Common myeloid progenitor, CD34-positive (primary cell): Measurements from ENCODE around the gene FAM89B.

Source experiments
- CTCF ChIA-PET: fragments of 350-600 bp; sonication (Branson Sonifier 250); formaldehyde crosslinking; loops from one replicate; lab custom pipeline; 2021; ENCODE audit warnings: antibody characterized with exemption; lab: Charles Lee
- POLR2A ChIA-PET: fragments of 350-600 bp; sonication (Branson Sonifier 250); formaldehyde crosslinking; loops from one replicate; lab custom pipeline; 2021; ENCODE audit warnings: antibody characterized with exemption; lab: Charles Lee
- DNase-seq, 3 donors: peaks; one replicate each; pipeline versions ENCODE4 v3.0.0 to v3.0.0-alpha.2; 2013
- H3K27ac ChIP-seq, 2 experiments: 1 replicate in 1 of 2; 2 replicates in 1 of 2; pipeline ENCODE4 v1.7.0; 2013; ENCODE audit warnings: inconsistent platforms in 2 of 2, low read length in 2 of 2, mild to moderate bottlenecking in 2 of 2, low read depth in 1 of 2, moderate library complexity in 1 of 2; ENCODE audit not compliant: severe bottlenecking in 2 of 2, insufficient read depth in 1 of 2, poor library complexity in 1 of 2
- H3K27me3 ChIP-seq, 5 experiments: replicated peaks in 2 of 5; 1 replicate in 3 of 5; 2 replicates in 2 of 5; pipeline versions ENCODE4 v1.6.1 to v1.7.0; 2013; ENCODE audit warnings: low read length in 4 of 5, mild to moderate bottlenecking in 2 of 5, moderate library complexity in 2 of 5, inconsistent platforms in 1 of 5; ENCODE audit not compliant: insufficient read depth in 5 of 5, control insufficient read depth in 4 of 5
- H3K36me3 ChIP-seq, 4 experiments: 1 replicate in 2 of 4; 2 replicates in 2 of 4; pipeline versions ENCODE4 v1.6.1 to v1.7.0; 2013; ENCODE audit warnings: low read length in 3 of 4, control low read depth in 1 of 4, mild to moderate bottlenecking in 1 of 4; ENCODE audit not compliant: control insufficient read depth in 4 of 4, insufficient read depth in 4 of 4
- H3K4me1 ChIP-seq, 4 experiments: 1 replicate in 3 of 4; 2 replicates in 1 of 4; pipeline versions ENCODE4 v1.6.1 to v1.7.1; 2013; ENCODE audit warnings: low read length in 3 of 4, mild to moderate bottlenecking in 3 of 4, control low read depth in 1 of 4, inconsistent platforms in 1 of 4, moderate library complexity in 1 of 4; ENCODE audit not compliant: control insufficient read depth in 4 of 4, insufficient read depth in 4 of 4; ENCODE audit errors: control extremely low read depth in 1 of 4
- H3K4me3 ChIP-seq, 7 experiments: 1 replicate in 4 of 7; 2 replicates in 3 of 7; pipeline versions ENCODE4 v1.5.1 to v1.7.0; 2013; ENCODE audit warnings: mild to moderate bottlenecking in 7 of 7, low read length in 6 of 7, moderate library complexity in 6 of 7, inconsistent platforms in 2 of 7, low read depth in 2 of 7, control low read depth in 1 of 7; ENCODE audit not compliant: insufficient read depth in 4 of 7, control insufficient read depth in 1 of 7; ENCODE audit errors: extremely low read depth in 1 of 7
- H3K9me3 ChIP-seq, 5 experiments: 1 replicate in 4 of 5; 2 replicates in 1 of 5; pipeline versions ENCODE4 v1.6.1 to v1.7.1; 2013; ENCODE audit warnings: low read length in 4 of 5, mild to moderate bottlenecking in 2 of 5, inconsistent platforms in 1 of 5, low read depth in 1 of 5, moderate library complexity in 1 of 5; ENCODE audit not compliant: control insufficient read depth in 4 of 5, insufficient read depth in 2 of 5; ENCODE audit errors: control extremely low read depth in 1 of 5
- WGBS: methylation state at CpG from one replicate; pipeline ENCODE4 v1.1.5; 2013; ENCODE audit not compliant: insufficient coverage; 5-methylcytosine and 5-hydroxymethylcytosine counted together

The FAM89B gene

DNA sequence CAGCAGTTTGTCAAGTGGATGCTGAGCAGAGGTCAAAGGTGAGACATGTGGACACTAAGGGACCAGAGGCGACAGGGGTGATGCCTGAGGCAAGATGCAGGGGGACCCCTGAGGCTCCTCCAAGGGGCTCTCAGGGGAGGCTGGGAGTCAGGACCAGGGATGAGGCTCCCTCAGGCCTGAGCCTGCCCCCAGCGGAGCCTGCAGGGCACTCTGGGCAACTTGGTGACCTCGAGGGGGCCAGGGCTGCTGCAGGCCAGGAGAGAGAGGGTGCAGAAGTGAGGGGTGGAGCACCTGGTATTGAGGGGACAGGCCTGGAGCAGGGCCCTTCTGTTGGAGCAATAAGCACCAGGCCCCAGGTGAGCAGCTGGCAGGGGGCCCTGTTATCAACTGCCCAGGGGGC, 9.6 kb downstream of the FAM89B start:
- H3K27me3 ChIP-seq = no peaks in the 10 kb centered on the region
- H3K27ac ChIP-seq = no peak overlapping the region
- 93% methylated on average over 3 of the region's 3 CpGs for WGBS
- H3K4me1 ChIP-seq = peaks cover 0 to 25% (median 14%) of the 10 kb centered on the region in 4 experiments
- no peak for DNase-seq
- H3K9me3 ChIP-seq = no peaks in the 10 kb centered on the region
- ChIA-PET POLR2A (no interaction called here), CTCF (interaction anchor here (1.2 to 16.4 kb wide), 6 partner anchors 8 to 43 kb away, joined by 3 to 262 read pairs (median 5); partner anchors contain the start of gene ZNRD2)
- H3K36me3 ChIP-seq = peaks cover 0 to 67% (median 45%) of the 10 kb centered on the region in 4 experiments
- H3K4me3 ChIP-seq = no peak overlapping the region

DNA sequence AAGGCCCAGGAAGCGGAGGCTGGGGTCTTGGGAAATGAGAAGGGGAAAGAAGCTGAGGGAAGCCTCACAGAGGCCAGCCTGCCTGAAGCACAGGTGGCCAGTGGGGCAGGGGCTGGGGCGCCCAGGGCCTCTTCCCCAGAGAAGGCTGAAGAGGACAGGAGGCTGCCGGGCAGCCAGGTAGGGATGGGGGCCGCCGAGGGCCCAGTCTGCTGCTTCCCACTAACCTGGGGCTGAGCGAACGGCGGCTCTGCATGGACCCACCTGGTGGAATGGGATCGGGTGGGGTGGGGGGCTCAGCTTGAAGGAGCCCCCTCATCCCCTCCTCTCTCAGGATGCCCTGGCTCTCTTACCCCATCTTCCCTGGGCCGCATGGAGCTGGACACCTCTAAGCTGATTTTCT, 11.3 kb downstream of the FAM89B start:
- H3K9me3 ChIP-seq = no peaks in the 10 kb centered on the region
- H3K4me3 ChIP-seq = no peak overlapping the region
- H3K27me3 ChIP-seq = no peaks in the 10 kb centered on the region
- H3K4me1 ChIP-seq = peaks cover 0 to 24% (median 13%) of the 10 kb centered on the region in 4 experiments
- 97% methylated on average over 7 of the region's 10 CpGs for WGBS
- no peak for DNase-seq
- ChIA-PET CTCF (interaction anchor here (0.8 to 16.4 kb wide), 7 partner anchors 7 to 45 kb away, joined by 3 to 262 read pairs (median 6); partner anchors contain the start of genes EHBP1L1, FAM89B and ZNRD2), POLR2A (no interaction called here)
- no peak overlapping the region for H3K27ac ChIP-seq
- H3K36me3 ChIP-seq = peaks cover 0 to 67% (median 41%) of the 10 kb centered on the region in 4 experiments

DNA sequence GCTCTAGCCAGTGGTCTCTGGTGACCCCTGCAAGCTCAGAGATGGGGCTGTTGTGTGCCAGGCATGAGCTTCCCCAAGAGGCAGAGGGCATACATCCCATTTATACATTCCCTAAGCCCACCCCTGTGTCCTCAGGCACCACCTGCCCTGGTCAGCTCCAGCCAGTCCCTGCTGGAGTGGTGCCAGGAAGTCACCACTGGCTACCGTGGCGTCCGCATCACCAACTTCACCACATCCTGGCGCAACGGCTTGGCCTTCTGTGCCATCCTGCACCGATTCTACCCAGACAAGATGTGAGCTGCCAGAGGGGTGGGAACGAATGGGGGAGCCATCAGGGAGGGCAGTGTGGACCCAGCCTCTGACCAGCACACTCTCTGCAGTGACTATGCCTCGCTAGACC, 11.8 kb downstream of the FAM89B start:
- POLR2A ChIA-PET = interaction anchor here (5.4 kb wide), 1 partner anchor 8 kb away, joined by 32 read pairs; the partner anchor contains the start of gene EHBP1L1
- H3K27ac ChIP-seq = no peak overlapping the region
- no peak overlapping the region for H3K4me3 ChIP-seq
- no peak for DNase-seq
- no peaks in the 10 kb centered on the region for H3K9me3 ChIP-seq
- H3K27me3 ChIP-seq = no peaks in the 10 kb centered on the region
- CTCF ChIA-PET = interaction anchor here (0.8 to 16.4 kb wide), 4 partner anchors 6 to 45 kb away, joined by 3 to 262 read pairs (median 144); partner anchors contain the start of genes EHBP1L1, FAM89B and ZNRD2
- 90% methylated on average over 3 of the region's 8 CpGs for WGBS
- peaks cover 0 to 26% (median 18%) of the 10 kb centered on the region in 4 experiments for H3K4me1 ChIP-seq
- peaks cover 0 to 64% (median 40%) of the 10 kb centered on the region in 4 experiments for H3K36me3 ChIP-seq

DNA sequence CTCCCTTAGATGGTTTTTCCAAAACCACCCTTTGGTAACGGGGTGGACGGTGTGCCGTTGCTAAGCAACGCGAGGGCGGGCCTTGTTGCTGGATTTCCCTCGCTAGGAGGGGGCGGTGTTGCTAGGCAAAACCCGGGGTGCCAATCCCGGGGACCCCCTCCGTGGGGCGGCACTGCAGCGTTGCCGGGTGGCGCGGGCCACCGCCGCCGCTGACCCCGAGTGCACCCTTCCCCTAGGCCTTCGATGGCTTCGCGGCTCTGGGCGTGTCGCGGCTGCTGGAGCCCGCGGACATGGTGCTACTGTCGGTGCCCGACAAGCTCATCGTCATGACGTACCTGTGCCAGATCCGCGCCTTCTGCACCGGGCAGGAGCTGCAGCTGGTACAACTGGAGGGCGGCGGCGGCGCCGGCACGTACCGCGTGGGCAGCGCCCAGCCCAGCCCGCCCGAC, 12.4 kb downstream of the FAM89B start:
- 91% methylated on average over 44 of the region's 46 CpGs for WGBS
- H3K4me1 ChIP-seq = peaks cover 0 to 32% (median 24%) of the 10 kb centered on the region in 4 experiments
- H3K27me3 ChIP-seq = no peaks in the 10 kb centered on the region
- no peaks in the 10 kb centered on the region for H3K9me3 ChIP-seq
- no peak for DNase-seq
- POLR2A ChIA-PET = interaction anchor here (5.4 kb wide), 1 partner anchor 9 kb away, joined by 32 read pairs; the partner anchor contains the start of gene EHBP1L1
- H3K4me3 ChIP-seq = no peak overlapping the region
- no peak overlapping the region for H3K27ac ChIP-seq
- H3K36me3 ChIP-seq = peaks cover 0 to 59% (median 35%) of the 10 kb centered on the region in 4 experiments
- CTCF ChIA-PET = interaction anchor here (1.7 to 16.6 kb wide), 5 partner anchors 5 to 46 kb away, joined by 7 to 262 read pairs (median 170); partner anchors contain the start of genes EHBP1L1, FAM89B, MAP3K11 and PCNX3

DNA sequence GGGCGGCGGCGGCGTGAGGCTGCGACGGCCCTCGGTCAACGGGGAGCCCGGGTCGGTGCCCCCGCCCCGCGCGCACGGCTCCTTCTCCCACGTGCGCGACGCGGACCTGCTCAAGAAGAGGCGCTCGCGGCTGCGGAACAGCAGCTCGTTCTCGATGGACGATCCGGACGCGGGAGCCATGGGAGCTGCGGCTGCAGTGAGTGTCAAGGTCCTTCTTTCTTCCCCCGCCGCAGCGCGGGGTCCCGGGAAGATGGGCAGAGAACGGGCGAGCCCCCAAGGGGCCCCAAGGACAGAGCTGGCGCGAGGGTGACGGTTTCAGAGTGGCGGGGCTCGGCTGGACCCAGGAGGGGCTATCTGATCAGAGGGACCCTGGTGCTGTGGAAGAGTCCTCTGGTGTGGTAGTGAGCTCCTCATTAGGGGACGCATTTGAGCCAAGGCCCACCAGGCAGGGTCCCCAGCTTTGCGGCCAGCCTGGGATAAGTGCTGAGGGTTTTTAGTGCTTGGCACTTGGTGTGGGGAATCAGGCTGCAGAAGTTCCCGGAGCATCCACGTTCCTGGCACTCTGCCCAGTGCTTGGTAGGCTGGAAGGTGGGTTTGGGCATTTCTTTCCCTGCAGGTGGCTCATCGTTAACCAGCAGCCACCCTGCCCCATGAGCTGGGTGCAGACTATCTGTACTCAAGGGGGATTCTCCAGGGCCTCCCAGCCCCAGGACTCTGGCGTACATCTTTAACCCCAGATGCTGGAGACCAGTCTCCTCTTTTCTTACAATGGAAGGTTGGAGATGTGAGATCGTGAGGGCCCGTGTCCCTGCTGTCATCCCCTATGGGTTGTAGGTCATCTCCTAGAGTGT, 13.3 kb downstream of the FAM89B start:
- ChIA-PET CTCF (interaction anchor here (1.7 to 16.6 kb wide), 5 partner anchors 6 to 47 kb away, joined by 7 to 262 read pairs (median 170); partner anchors contain the start of genes EHBP1L1, FAM89B, MAP3K11 and PCNX3), POLR2A (interaction anchor here (5.4 kb wide), 1 partner anchor 10 kb away, joined by 32 read pairs; the partner anchor contains the start of gene EHBP1L1)
- H3K9me3 ChIP-seq = no peaks in the 10 kb centered on the region
- H3K27me3 ChIP-seq = no peaks in the 10 kb centered on the region
- peaks cover 4 to 58% (median 32%) of the 10 kb centered on the region in 4 experiments for H3K36me3 ChIP-seq
- DNase-seq = no peak
- H3K4me1 ChIP-seq = peaks cover 0 to 36% (median 26%) of the 10 kb centered on the region in 4 experiments
- H3K4me3 ChIP-seq = no peak overlapping the region
- H3K27ac ChIP-seq = no peak overlapping the region
- 95% methylated on average over 44 of the region's 51 CpGs for WGBS

DNA sequence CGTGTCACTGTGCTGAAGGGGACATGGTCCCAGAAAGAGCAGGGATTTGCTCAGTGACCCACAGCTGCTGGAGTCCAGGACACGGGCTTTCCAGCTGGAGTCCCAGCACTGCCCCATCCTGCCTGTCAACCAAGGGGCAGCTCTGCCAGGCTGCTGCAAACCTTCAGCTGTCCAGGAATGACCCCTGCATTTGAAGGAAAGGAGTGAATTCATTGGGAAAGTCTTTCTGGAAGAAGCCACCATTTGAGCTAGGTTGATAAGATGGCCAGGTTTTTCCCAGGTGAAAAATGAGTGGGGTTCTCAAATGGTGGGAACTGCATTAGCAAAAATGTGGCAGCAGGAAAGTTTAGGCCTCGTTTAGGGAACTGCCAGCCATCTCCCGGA, 13.9 kb downstream of the FAM89B start:
- WGBS = 75% methylated on average over 3 of the region's 4 CpGs
- H3K9me3 ChIP-seq = no peaks in the 10 kb centered on the region
- peaks cover 0 to 36% (median 26%) of the 10 kb centered on the region in 4 experiments for H3K4me1 ChIP-seq
- ChIA-PET POLR2A (interaction anchor here (5.4 kb wide), 1 partner anchor 10 kb away, joined by 32 read pairs; the partner anchor contains the start of gene EHBP1L1), CTCF (interaction anchor here (10.7 to 16.6 kb wide), 4 partner anchors 7 to 47 kb away, joined by 119 to 262 read pairs (median 200); partner anchors contain the start of genes EHBP1L1, FAM89B, MAP3K11 and PCNX3)
- no peaks in the 10 kb centered on the region for H3K27me3 ChIP-seq
- peaks cover 4 to 54% (median 31%) of the 10 kb centered on the region in 4 experiments for H3K36me3 ChIP-seq
- H3K4me3 ChIP-seq = no peak overlapping the region
- no peak for DNase-seq
- H3K27ac ChIP-seq = no peak overlapping the region
